ENCODE data around the gene CELSR1.
"Not testable (repeated sequence)": the region's sequence is repeated elsewhere in the genome, so short reads cannot be mapped to it uniquely, and the experiment has no call there.

Gene CELSR1

GRCh38 chr22:46532416-46532815 is 5.0 kb downstream of the CELSR1 start:
- DNase-seq: no peak

- no peak for DNase-seq
Observed at GRCh38 chr22:46531581-46532175, 5.7 kb downstream of the CELSR1 start.

- DNase-seq: no peak
Observed at GRCh38 chr22:46528121-46528610, 9.3 kb downstream of the CELSR1 start.

GRCh38 chr22:46526244-46526839 is 11.1 kb downstream of the CELSR1 start:
- DNase-seq: no peak

- DNase-seq: no peak
Observed at GRCh38 chr22:46525389-46526243, 11.8 kb downstream of the CELSR1 start.

- no peak for DNase-seq
Observed at GRCh38 chr22:46524203-46524740, 13.1 kb downstream of the CELSR1 start.

- no peak for DNase-seq
Observed at GRCh38 chr22:46522797-46523196, 14.6 kb downstream of the CELSR1 start.

- DNase-seq: no peak
Observed at GRCh38 chr22:46521994-46522393, 15.4 kb downstream of the CELSR1 start.

- no peak for DNase-seq
Observed at GRCh38 chr22:46520880-46521279, 16.5 kb downstream of the CELSR1 start.

- DNase-seq: no peak
Observed at GRCh38 chr22:46519377-46519776, 18.0 kb downstream of the CELSR1 start.

- DNase-seq: no peak
Observed at GRCh38 chr22:46518542-46519325, 18.7 kb downstream of the CELSR1 start.

GRCh38 chr22:46518038-46518437 is 19.4 kb downstream of the CELSR1 start:
- no peak for DNase-seq

- no peak for DNase-seq
Observed at GRCh38 chr22:46517255-46517761, 20.1 kb downstream of the CELSR1 start.

GRCh38 chr22:46516638-46517037 is 20.8 kb downstream of the CELSR1 start:
- no peak for DNase-seq

GRCh38 chr22:46516112-46516487 is 21.3 kb downstream of the CELSR1 start:
- not testable (repeated sequence) for DNase-seq

- no peak for DNase-seq
Observed at GRCh38 chr22:46515208-46516111, 22.0 kb downstream of the CELSR1 start.

- no peak for DNase-seq
Observed at GRCh38 chr22:46514592-46515207, 22.7 kb downstream of the CELSR1 start.

- DNase-seq: no peak
Observed at GRCh38 chr22:46513908-46514550, 23.4 kb downstream of the CELSR1 start.

- no peak for DNase-seq
Observed at GRCh38 chr22:46512683-46513082, 24.7 kb downstream of the CELSR1 start.

GRCh38 chr22:46512039-46512370 is 25.4 kb downstream of the CELSR1 start:
- no peak for DNase-seq

All from NCI-H1930 (cell line).